Subcutaneous adipose tissue (tissue), 4 donors: ENCODE results near the gene DLEC1. TPM values are rescaled to one million over a fixed set of nuclear protein-coding genes. Genes with fewer than 3 reads are reported as not detected.

ENCODE experiments used
- total RNA-seq, 4 donors: library from RNA; depleted of rRNA; stranded (reverse); fragments of >200 nt; gene quantifications; one replicate each; pipeline ENCODE4 v1.1.0, GENCODE V29; 2016
- TF ChIP-seq, protein P1 (sequence below): fragments of 450-650 bp; IDR thresholded peaks from one replicate; pipeline ENCODE4 v1.5.1; 2016; ENCODE audit warnings: low read depth, mild to moderate bottlenecking, control low read depth, antibody characterized with exemption, moderate library complexity

Gene DLEC1
- total RNA-seq, 4 donors from 2014 or later, result 0.85 to 1.3 (median 1.2) TPM

DNA sequence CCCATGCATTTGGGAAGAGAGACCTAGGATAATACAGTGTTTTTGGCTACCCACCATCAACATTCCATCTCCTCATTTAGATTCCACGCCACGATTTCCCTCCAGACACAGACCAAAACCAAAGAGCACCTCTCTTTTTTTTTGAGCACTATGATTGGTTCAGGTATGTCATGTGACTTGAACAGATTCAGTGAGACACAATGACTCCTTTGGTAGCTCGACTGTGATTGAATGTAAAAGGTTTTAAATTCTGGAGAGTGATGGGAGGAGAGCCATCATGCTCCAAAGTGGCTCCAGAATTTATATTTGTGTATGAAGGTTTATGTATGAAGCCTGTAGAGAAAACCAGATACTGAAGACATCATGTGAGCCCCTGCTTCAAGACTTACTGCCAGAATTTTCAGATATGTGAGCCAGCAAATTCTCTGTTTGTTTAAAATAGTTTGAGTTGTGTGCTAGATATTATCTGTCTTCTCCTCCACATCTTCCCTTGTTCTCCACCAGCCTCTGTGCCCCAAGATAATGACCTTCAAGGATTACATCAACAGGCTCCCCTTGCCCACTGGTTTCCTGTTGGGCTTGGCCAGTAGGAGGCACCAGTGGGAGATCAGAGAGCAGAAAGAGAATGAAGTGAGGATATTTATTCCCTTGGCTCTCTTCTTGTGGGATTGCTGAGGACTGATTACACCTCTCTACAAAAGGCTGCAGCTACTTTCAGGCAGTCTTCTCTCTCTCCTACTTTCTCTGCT lies 111.9 kb downstream of the DLEC1 start:
- TF ChIP-seq, protein P1, sequence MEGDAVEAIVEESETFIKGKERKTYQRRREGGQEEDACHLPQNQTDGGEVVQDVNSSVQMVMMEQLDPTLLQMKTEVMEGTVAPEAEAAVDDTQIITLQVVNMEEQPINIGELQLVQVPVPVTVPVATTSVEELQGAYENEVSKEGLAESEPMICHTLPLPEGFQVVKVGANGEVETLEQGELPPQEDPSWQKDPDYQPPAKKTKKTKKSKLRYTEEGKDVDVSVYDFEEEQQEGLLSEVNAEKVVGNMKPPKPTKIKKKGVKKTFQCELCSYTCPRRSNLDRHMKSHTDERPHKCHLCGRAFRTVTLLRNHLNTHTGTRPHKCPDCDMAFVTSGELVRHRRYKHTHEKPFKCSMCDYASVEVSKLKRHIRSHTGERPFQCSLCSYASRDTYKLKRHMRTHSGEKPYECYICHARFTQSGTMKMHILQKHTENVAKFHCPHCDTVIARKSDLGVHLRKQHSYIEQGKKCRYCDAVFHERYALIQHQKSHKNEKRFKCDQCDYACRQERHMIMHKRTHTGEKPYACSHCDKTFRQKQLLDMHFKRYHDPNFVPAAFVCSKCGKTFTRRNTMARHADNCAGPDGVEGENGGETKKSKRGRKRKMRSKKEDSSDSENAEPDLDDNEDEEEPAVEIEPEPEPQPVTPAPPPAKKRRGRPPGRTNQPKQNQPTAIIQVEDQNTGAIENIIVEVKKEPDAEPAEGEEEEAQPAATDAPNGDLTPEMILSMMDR, result no peak

DNA sequence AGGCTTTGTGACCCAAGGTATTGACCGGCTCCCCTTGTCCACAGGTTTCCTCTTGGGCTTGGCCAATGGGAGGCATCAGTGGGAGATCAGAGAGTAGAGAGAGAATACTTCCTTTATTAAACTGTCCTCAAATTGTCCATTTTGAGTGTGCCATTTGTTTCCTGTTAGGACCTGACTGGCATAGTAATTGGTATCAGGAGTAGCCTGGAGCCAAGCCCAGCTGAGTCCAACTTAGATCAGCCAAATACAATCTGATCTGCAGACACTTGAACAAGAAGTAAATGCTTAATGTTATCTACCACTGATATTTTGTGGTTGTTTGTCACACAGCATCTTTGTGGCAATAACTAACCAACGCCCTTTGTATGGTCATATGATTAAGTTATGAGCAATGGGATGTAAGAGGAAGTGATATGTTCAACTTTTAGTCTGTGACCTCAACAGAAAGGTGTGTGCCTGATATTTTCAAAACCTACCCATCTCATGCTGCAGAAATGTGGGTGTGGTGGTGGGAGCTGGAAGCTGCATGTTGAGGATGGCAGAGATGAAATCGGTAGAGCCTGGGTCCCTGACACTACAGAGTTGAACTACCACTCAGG lies 112.8 kb downstream of the DLEC1 start:
- TF ChIP-seq, protein P1, result no peak

DNA sequence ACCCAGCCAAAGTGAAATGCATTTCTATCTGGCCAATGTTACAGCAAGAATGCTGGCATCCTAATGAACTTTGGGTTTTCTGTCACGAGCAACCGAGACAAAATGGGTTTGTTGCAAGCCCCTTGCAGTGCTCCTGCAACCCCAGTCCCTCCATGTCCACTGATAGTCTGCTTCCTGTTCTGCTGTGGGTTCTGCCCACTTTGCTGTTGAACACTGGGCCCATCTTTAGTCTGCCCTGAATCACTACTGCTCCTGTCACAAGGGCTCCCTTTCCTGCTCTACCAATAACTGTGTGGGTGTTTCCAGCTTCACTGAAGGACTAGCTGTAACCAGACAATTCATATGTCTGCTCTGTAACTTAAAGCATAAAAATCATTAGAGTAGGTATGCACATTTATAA lies 113.6 kb downstream of the DLEC1 start:
- TF ChIP-seq, protein P1, result no peak

DNA sequence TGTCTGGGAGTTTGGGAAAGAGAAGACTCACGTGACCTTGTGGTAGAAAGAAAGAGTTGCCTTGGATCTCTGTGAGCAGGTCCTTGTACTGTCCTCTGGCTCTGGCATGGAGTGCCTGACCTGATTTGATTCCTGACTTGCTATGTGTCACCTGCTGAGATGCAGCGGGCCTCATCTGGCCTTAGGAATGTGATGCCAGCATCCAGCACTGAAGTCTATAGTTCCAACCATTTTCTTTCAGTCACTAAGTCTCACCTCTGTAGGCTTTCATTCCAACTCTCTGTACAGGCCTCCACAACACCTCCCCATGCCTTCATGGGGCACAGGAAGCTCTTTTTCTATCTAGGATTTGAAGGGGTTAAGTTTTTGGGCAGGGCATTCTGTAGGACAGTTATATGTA lies 114.2 kb downstream of the DLEC1 start:
- TF ChIP-seq, protein P1, result no peak

DNA sequence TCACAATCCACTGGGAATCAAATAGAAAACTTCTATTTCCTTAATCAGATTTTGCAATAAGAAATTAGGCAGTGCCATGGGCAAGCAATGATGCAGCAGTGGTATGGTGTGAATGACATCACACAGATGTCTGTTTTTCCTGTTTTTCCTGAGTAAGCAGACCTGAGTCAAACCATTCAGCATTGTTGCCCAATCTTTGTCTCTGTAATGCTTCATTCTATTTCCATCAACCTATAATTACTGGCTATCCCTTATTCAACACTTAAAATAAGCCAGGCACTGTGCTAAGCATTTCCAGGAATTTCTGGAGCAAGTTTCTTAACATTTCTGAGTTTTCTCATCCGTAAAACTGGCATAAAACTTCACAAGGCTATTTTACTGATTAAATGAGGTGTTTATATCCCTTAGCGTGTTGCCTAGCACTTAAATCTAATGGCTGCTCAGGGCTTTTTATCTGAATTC lies 115.1 kb downstream of the DLEC1 start:
- TF ChIP-seq, protein P1, result no peak

DNA sequence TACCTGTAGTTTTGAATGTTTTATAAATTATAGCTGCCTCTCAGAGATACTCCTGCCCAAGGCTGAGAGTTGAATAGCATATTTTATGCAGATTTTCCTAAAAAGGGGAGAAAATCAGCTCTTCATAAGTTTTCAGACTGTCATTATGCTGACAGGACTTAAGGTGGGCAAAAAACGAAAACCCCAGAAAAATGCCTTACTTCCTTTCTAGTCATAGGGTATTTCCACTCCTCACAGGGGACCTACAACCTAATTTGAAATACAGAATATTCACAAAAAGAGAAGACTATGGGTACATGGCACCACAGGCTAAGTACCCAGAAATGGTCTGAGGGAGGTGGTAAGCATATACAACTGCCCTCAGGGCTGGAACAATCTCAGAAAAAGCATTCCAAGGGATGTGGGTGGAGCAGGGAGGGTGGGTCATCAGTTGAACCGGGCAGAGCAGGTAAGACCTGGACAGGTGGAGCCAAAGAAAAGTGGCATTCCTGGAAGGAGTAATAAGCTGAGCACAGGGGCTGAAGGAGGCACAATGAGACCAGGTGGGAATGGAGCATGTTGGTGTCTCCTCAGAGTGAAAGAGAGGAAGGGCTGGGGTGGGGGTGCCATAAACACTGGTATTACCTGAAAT lies 115.7 kb downstream of the DLEC1 start:
- TF ChIP-seq, protein P1, result no peak

DNA sequence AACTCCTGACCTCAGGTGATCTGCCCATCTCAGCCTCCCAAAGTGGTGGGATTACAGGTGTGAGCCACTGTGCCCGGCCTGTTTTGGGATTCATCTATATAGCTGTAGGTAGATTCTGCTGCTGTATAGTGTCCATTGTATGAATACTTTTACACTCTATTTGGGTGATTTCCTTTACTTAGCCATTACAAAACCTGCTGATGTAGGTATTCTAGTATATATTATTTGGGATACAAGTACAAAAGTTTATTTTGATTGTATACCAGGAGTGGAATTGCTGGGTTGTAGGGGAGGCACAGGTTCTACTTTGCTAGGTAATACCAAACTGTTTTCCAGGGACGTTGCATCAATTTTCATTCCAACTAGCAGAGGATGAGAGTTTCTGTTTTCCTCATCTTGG lies 116.8 kb downstream of the DLEC1 start:
- TF ChIP-seq, protein P1, result no peak
